Ishikawa (cell line): ENCODE results near the gene ARSI.

ENCODE experiments used
- CEBPB ChIP-seq: IDR thresholded peaks from 2 replicates; pipeline ENCODE4 v1.6.1; 2012
- CREB1 ChIP-seq: IDR thresholded peaks from 2 replicates; pipeline ENCODE4 v1.6.1; 2012; ENCODE audit warnings: low read depth
- EGR1 ChIP-seq: IDR thresholded peaks from 2 replicates; pipeline ENCODE4 v1.6.1; 2012
- EP300 ChIP-seq: IDR thresholded peaks from 2 replicates; pipeline ENCODE4 v1.6.1; 2012; ENCODE audit warnings: borderline replicate concordance
- FOXM1 ChIP-seq: IDR thresholded peaks from 2 replicates; pipeline ENCODE4 v1.6.1; 2012; ENCODE audit warnings: low read depth, borderline replicate concordance
- MAX ChIP-seq: IDR thresholded peaks from 2 replicates; pipeline ENCODE4 v1.6.1; 2012
- NFIC ChIP-seq: IDR thresholded peaks from 2 replicates; pipeline ENCODE4 v1.6.1; 2012
- RAD21 ChIP-seq: IDR thresholded peaks from 2 replicates; pipeline ENCODE4 v1.6.1; 2012; ENCODE audit warnings: low read depth
- REST ChIP-seq: IDR thresholded peaks from 2 replicates; pipeline ENCODE4 v1.6.1; 2012; ENCODE audit warnings: low read depth, mild to moderate bottlenecking
- TAF1 ChIP-seq: IDR thresholded peaks from 2 replicates; pipeline ENCODE4 v1.6.1; 2012; ENCODE audit warnings: low read depth, mild to moderate bottlenecking
- TCF12 ChIP-seq: IDR thresholded peaks from 2 replicates; pipeline ENCODE4 v1.6.1; 2012; ENCODE audit warnings: low read depth
- TEAD4 ChIP-seq: IDR thresholded peaks from 2 replicates; pipeline ENCODE4 v1.6.1; 2012
- USF1 ChIP-seq: IDR thresholded peaks from 2 replicates; pipeline ENCODE4 v1.6.1; 2012
- YY1 ChIP-seq: IDR thresholded peaks from 2 replicates; pipeline ENCODE4 v1.6.1; 2012; ENCODE audit warnings: low read depth
- ZBTB7A ChIP-seq: IDR thresholded peaks from 2 replicates; pipeline ENCODE4 v1.6.1; 2012; ENCODE audit warnings: low read depth

Gene ARSI

GRCh38 chr5:150284311-150284710, 18.4 kb downstream of the ARSI start:
- TF ChIP-seq USF1, result no peak
- TF ChIP-seq EGR1, result no peak
- no peak for TF ChIP-seq MAX
- TF ChIP-seq ZBTB7A, result no peak
- TF ChIP-seq TAF1, result no peak

- TF ChIP-seq ZBTB7A (no peak), TEAD4 (no peak), REST (no peak), EP300 (no peak), TAF1 (no peak), RAD21 (no peak), CEBPB (no peak), FOXM1 (no peak), CREB1 (no peak), EGR1 (no peak), YY1 (no peak), MAX (no peak), USF1 (no peak)
These were observed 18.8 kb downstream of the ARSI start for GRCh38 chr5:150283904-150284303.

GRCh38 chr5:150281987-150282386, 20.7 kb downstream of the ARSI start:
- TF ChIP-seq EGR1, result no peak
- no peak for TF ChIP-seq RAD21
- TF ChIP-seq MAX, result no peak
- TF ChIP-seq USF1, result no peak
- TF ChIP-seq CREB1, result no peak
- no peak for TF ChIP-seq CEBPB
- no peak for TF ChIP-seq TAF1
- no peak for TF ChIP-seq ZBTB7A
- no peak for TF ChIP-seq FOXM1
- TF ChIP-seq NFIC, result no peak
- no peak for TF ChIP-seq TEAD4
- no peak for TF ChIP-seq EP300
- TF ChIP-seq REST, result no peak
- no peak for TF ChIP-seq TCF12
- TF ChIP-seq YY1, result no peak

- TF ChIP-seq CREB1 (no peak), TCF12 (no peak), EGR1 (no peak), YY1 (no peak), NFIC (no peak), EP300 (no peak), ZBTB7A (no peak), REST (no peak), USF1 (no peak), MAX (no peak), TEAD4 (no peak), FOXM1 (no peak), RAD21 (no peak), TAF1 (no peak), CEBPB (no peak)
These were observed 23.2 kb downstream of the ARSI start for GRCh38 chr5:150279330-150280020.
